Endothelial cell of umbilical vein (primary cell): Measurements from ENCODE around the gene ABCC1. TPM values are rescaled to one million over a fixed set of nuclear protein-coding genes. Genes with fewer than 3 reads are reported as not detected.

Experiments used
- BruUV-seq: library from RNA; stranded (reverse); fragments of 400-500 nt; replicated peaks from 2 replicates; lab custom pipeline; 2021; lab: Mats Ljungman, UMichigan
- CTCF ChIA-PET: fragments of 300-600, 350-600 bp; sonication (Branson Sonifier 250); formaldehyde crosslinking; loops from one replicate; lab custom pipeline; 2021; ENCODE audit warnings: antibody characterized with exemption, inconsistent platforms; lab: Charles Lee
- POLR2A ChIA-PET: fragments of 300-600, 350-600 bp; sonication (Branson Sonifier 250); formaldehyde crosslinking; loops from one replicate; lab custom pipeline; 2021; ENCODE audit warnings: antibody characterized with exemption, inconsistent platforms; lab: Charles Lee
- DNase-seq: peaks from one replicate; pipeline ENCODE4 v3.0.0-alpha.2; 2011; ENCODE audit warnings: low read depth, low spot score
- FAIRE-seq: peaks from 2 replicates; lab custom pipeline; 2011; peaks lifted over from hg19 to GRCh38; lab: Jason Lieb, UNC
- H2AFZ ChIP-seq: 2 replicates; pipeline ENCODE4 v1.6.0; 2012; ENCODE audit warnings: low read depth, low read length, control low read depth, inconsistent platforms
- H3K27ac ChIP-seq: 2 replicates; pipeline ENCODE4 v1.5.1; 2011; ENCODE audit warnings: low read depth, mild to moderate bottlenecking, control low read depth, low read length, moderate library complexity; ENCODE audit not compliant: insufficient read depth
- H3K27me3 ChIP-seq, 2 experiments: 2 replicates each; pipeline versions ENCODE4 v1.6.0 to v1.6.1; 2011; ENCODE audit warnings: low read length in 2 of 2, mixed read lengths in 1 of 2; ENCODE audit not compliant: control insufficient read depth in 2 of 2, insufficient read depth in 2 of 2
- H3K36me3 ChIP-seq, 2 experiments: 2 replicates in 1 of 2; 3 replicates in 1 of 2; pipeline ENCODE4 v1.5.1; 2011; ENCODE audit warnings: low read length in 2 of 2, mild to moderate bottlenecking in 1 of 2, moderate library complexity in 1 of 2; ENCODE audit not compliant: control insufficient read depth in 2 of 2, insufficient read depth in 2 of 2; ENCODE audit errors: extremely low read depth in 1 of 2
- H3K4me1 ChIP-seq: 3 replicates; pipeline ENCODE4 v1.5.1; 2011; ENCODE audit warnings: mild to moderate bottlenecking, low read length; ENCODE audit not compliant: control insufficient read depth, insufficient read depth; ENCODE audit errors: extremely low read depth
- H3K4me2 ChIP-seq: 2 replicates; pipeline ENCODE4 v1.6.1; 2011; ENCODE audit warnings: low read length, control low read depth, mixed read lengths; ENCODE audit not compliant: insufficient read depth
- H3K4me3 ChIP-seq, 3 experiments: fragments of 200-600 bp in 1 of 3; sonication (generic), shearing (Covaris generic) in 1 of 3; replicated peaks in 1 of 3; 2 replicates each; pipeline ENCODE4 v1.5.1; 2011 to 2016; ENCODE audit warnings: control low read depth in 3 of 3, low read length in 3 of 3, mild to moderate bottlenecking in 2 of 3, inconsistent platforms in 1 of 3, low read depth in 1 of 3, moderate library complexity in 1 of 3; ENCODE audit not compliant: insufficient read depth in 1 of 3
- H3K79me2 ChIP-seq: 2 replicates; pipeline ENCODE4 v1.6.0; 2012; ENCODE audit warnings: low read length, inconsistent platforms; ENCODE audit not compliant: control insufficient read depth, insufficient read depth
- H3K9ac ChIP-seq: replicated peaks from 2 replicates; pipeline ENCODE3; 2011; ENCODE audit warnings: low read length, control low read depth; ENCODE audit not compliant: insufficient read depth; ENCODE audit errors: extremely low read depth
- H3K9me1 ChIP-seq: replicated peaks from 3 replicates; pipeline ENCODE4 v1.6.0; 2011; ENCODE audit warnings: mild to moderate bottlenecking, low read length; ENCODE audit not compliant: control insufficient read depth, insufficient read depth; ENCODE audit errors: extremely low read depth
- H3K9me3 ChIP-seq: replicated peaks from 2 replicates; pipeline ENCODE4 v1.5.1; 2012; ENCODE audit warnings: low read length, inconsistent platforms; ENCODE audit not compliant: control insufficient read depth, insufficient read depth
- H4K20me1 ChIP-seq: replicated peaks from 2 replicates; pipeline ENCODE3; 2011; ENCODE audit warnings: mild to moderate bottlenecking, low read length; ENCODE audit not compliant: control insufficient read depth, insufficient read depth; ENCODE audit errors: extremely low read depth
- EZH2 ChIP-seq: IDR thresholded peaks from 2 replicates; pipeline ENCODE4 v1.6.1; 2012; ENCODE audit warnings: borderline replicate concordance, low read depth, mild to moderate bottlenecking, moderate library complexity, low read length, inconsistent platforms; ENCODE audit not compliant: severe bottlenecking
- FOS ChIP-seq: IDR thresholded peaks from 2 replicates; pipeline ENCODE4 v1.6.1; 2011; ENCODE audit warnings: mild to moderate bottlenecking, low read length, moderate library complexity, borderline replicate concordance; ENCODE audit not compliant: insufficient read depth
- GATA2 ChIP-seq: IDR thresholded peaks from 2 replicates; pipeline ENCODE4 v1.7.0; 2011; ENCODE audit warnings: low read depth, mild to moderate bottlenecking, moderate library complexity, mixed read lengths, low read length; ENCODE audit not compliant: insufficient read length, insufficient read depth
- JUN ChIP-seq: IDR thresholded peaks from 2 replicates; pipeline ENCODE4 v1.6.1; 2011; ENCODE audit warnings: borderline replicate concordance, low read depth; ENCODE audit not compliant: insufficient read length, insufficient read depth
- MYC ChIP-seq: IDR thresholded peaks from one replicate; pipeline ENCODE4 v1.6.1; 2011; ENCODE audit warnings: mild to moderate bottlenecking, low read depth, low read length
- POLR2A ChIP-seq: IDR thresholded peaks from 2 replicates; pipeline ENCODE4 v1.6.1; 2012; ENCODE audit warnings: low read depth, mild to moderate bottlenecking, control low read depth, low read length
- POLR2AphosphoS5 ChIP-seq: IDR thresholded peaks from 2 replicates; pipeline ENCODE4 v1.6.1; 2012; ENCODE audit warnings: low read depth, mild to moderate bottlenecking, control low read depth, low read length, moderate library complexity; ENCODE audit not compliant: insufficient read depth
- dilution Hi-C: fragments of 300-500 bp; cut with MboI; formaldehyde crosslinking; loops from one replicate; pipeline ENCODE4 v1.15.0; 2019; ENCODE audit warnings: low sequenced_read_pairs; ENCODE audit not compliant: extremely low pct_ligation_motif_present
- intact Hi-C: fragments of 100-400 bp; cut with micrococcal nuclease; formaldehyde crosslinking; loops from one replicate; pipeline ENCODE4 v1.10.0; 2022
- polyA plus RNA-seq, 4 experiments: library from polyadenylated mRNA; depleted of rRNA in 3 of 4; stranded (reverse) in 3 of 4; unstranded in 1 of 4; fragments of >200 nt; gene quantifications; 2 replicates each; pipeline versions ENCODE4 v1.2.1 to v1.2.3, GENCODE V29; 2011 to 2012; ENCODE audit warnings: missing spikeins in 1 of 4
- total RNA-seq: library from RNA; stranded (reverse); gene quantifications from 2 replicates; pipeline ENCODE4 v1.2.3, GENCODE V29; 2021
- TF ChIP-seq, protein P1 (sequence below), 2 donors: IDR thresholded peaks; 1 replicate in 1 of 2; 2 replicates in 1 of 2; pipeline ENCODE4 v1.5.1; 2011; ENCODE audit warnings: low read length in 2 of 2, mild to moderate bottlenecking in 2 of 2, moderate library complexity in 2 of 2, control low read depth in 1 of 2, inconsistent platforms in 1 of 2, low read depth in 1 of 2; ENCODE audit not compliant: insufficient read depth in 1 of 2; ENCODE audit errors: extremely low read depth in 1 of 2
- TF ChIP-seq, protein P2 (sequence below): IDR thresholded peaks from 2 replicates; pipeline ENCODE4 v1.6.1; 2011; ENCODE audit not compliant: insufficient read depth, insufficient read length

The ABCC1 gene
- total and polyA plus RNA-seq, 2 donors (not counting 3 experiments of a cell fraction or from before 2014, with no cell fraction given) = 46.1 to 89.2 TPM

DNA sequence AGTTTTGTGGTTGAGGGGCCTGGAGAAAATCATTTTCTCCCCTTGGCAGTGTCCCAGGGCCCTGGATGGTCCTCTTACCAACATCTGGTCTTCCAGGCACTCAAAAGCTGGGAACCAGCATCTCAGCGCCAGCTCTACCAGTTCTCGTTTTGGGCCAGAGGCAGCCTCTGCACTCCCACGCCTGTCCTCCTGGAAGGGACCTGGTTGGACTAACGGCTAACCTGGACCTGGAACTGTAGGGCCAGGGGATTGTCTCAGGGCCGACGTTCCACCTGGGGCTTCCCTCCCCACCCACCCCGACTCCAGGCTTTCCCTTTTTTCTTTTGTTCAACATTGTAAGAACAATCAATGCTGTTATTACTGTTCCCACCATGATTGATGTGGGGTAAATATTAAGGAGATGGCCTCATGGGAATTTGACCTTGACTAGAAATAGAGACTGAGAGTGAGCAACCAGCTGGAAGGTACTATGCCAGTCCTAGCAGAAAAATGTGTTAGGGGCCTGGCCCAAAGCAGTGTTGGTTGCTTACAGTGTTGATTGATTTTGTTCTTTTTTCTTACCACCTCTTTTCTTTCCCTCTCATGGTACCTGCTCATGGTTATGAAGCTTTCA is 192.5 kb downstream of the ABCC1 start:
- TF ChIP-seq FOS (no peak), EZH2 (no peak), MYC (no peak), POLR2A (no peak), JUN (no peak), GATA2 (no peak), POLR2AphosphoS5 (no peak)
- TF ChIP-seq, protein P1, sequence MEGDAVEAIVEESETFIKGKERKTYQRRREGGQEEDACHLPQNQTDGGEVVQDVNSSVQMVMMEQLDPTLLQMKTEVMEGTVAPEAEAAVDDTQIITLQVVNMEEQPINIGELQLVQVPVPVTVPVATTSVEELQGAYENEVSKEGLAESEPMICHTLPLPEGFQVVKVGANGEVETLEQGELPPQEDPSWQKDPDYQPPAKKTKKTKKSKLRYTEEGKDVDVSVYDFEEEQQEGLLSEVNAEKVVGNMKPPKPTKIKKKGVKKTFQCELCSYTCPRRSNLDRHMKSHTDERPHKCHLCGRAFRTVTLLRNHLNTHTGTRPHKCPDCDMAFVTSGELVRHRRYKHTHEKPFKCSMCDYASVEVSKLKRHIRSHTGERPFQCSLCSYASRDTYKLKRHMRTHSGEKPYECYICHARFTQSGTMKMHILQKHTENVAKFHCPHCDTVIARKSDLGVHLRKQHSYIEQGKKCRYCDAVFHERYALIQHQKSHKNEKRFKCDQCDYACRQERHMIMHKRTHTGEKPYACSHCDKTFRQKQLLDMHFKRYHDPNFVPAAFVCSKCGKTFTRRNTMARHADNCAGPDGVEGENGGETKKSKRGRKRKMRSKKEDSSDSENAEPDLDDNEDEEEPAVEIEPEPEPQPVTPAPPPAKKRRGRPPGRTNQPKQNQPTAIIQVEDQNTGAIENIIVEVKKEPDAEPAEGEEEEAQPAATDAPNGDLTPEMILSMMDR (IDR thresholded peaks at IDR 0.05; ENCODE audit: extremely low read depth in 1 of 2, insufficient read depth in 1 of 2, low read depth in 1 of 2, low read length in 2 of 2) = no peak
- TF ChIP-seq, protein P2, sequence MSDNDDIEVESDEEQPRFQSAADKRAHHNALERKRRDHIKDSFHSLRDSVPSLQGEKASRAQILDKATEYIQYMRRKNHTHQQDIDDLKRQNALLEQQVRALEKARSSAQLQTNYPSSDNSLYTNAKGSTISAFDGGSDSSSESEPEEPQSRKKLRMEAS = no peak
- POLR2A ChIA-PET = interaction anchor here (0.5 kb wide), 1 partner anchor 10 kb away, joined by 3 read pairs; no protein-coding TSS in a partner anchor
- Histone ChIP-seq H3K4me2 (no peak overlapping the region), H3K9me3 (no peaks in the 10 kb centered on the region), H3K9ac (no peak overlapping the region), H3K4me3 (no peak overlapping the region), H4K20me1 (no peaks in the 10 kb centered on the region), H2AFZ (no peak overlapping the region), H3K27me3 (no peaks in the 10 kb centered on the region), H3K9me1 (no peaks in the 10 kb centered on the region), H3K27ac (no peak overlapping the region), H3K79me2 (no peaks in the 10 kb centered on the region), H3K36me3 (peaks cover 13 to 37% of the 10 kb centered on the region in 2 experiments), H3K4me1 (no peaks in the 10 kb centered on the region)
- BruUV-seq = no TSS peak
- intact Hi-C loops = no loop called here
- FAIRE-seq = no peak
- dilution Hi-C loops = no loop called here
- CTCF ChIA-PET = no interaction called here
- no peak for DNase-seq
